GM19025 (cell line): ENCODE data around the gene PARVB.

Source experiments
- ATAC-seq: cut with Tn5 transposase; IDR thresholded peaks from one replicate; pipeline ENCODE4 v1.9.1; 2021; ENCODE audit warnings: mild to moderate bottlenecking, low read depth, moderate library complexity; ENCODE audit not compliant: unreplicated experiment

The PARVB gene

DNA sequence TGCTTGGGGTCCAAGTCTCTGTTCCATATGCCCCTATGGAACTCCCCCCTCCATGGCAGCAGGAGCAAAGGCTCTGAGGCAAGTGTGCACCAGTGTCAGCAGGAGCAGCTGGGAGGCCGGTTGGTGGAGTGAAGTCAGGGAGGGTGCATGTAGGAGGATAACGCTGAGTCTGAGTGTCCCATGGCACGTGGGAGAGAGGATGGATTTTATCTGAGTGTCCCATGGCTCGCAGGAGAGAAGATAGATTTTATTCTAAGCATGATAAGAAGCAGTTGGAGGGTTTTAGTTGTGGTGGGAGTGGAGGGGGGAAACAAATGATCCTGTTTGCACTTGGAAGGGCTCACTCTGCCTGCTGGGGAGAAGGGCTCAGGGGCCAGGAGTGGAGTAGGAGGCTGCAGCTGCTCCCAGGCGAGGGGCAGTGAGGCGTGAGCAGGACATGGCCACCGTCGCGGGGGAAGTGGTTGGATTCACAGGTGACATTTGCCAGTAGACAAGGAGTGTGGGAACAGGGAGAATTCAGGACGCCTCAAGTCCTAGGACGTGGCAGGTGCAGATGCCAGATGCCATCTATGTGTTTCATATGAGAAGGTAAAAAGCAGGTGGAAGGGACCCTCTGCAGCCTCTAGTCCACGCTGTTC lies 123.0 kb downstream of the PARVB start:
- no peak for ATAC-seq

GRCh38 chr22:44147821-44148574 lies 123.9 kb downstream of the PARVB start:
- no peak for ATAC-seq

DNA sequence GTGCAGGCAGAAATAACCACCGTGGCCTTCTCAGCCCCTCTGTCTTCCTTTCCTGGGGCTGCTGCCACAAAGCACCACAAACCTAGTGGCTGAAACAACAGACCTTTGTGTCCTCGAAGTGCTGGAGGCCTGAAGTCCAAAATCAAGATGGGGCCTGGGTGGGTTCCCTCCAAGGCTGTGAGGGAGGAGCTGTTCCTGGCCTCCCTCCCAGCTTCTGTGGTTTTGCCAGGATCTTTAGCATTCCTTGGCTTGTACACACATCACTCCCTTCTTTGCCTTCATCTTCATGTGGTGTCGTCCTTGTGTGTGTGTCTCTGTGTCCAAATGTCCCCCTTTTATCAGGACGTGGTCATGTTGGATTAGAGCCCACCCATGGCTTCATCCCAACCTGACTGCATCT lies 127.6 kb downstream of the PARVB start:
- no peak for ATAC-seq

GRCh38 chr22:44153710-44154109 lies 129.6 kb downstream of the PARVB start:
- no peak for ATAC-seq

DNA sequence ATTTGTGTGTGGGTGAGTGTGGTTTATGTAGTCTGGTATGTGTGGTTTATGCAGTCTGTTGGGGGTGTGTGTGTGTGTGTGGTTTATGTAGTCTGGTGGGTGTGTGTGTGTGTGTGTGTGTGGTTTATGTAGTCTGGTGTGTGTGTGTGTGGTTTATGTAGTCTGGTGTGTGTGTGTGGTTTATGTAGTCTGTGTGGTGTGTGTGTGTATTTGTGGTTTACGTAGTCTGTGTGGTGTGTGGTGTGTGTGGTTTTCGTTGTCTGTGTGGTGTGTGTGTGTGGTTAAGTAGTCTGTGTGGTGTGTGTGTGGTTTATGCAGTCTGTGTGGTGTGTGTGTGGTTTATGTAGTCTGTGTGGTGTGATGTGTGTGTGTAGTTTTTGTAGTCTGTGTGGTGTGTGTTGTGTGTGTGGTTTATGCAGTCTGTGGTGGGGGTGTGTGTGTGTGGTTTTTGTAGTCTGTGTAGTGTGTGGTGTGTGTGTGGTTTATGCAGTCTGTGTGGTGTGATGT lies 130.4 kb downstream of the PARVB start:
- ATAC-seq: no peak

DNA sequence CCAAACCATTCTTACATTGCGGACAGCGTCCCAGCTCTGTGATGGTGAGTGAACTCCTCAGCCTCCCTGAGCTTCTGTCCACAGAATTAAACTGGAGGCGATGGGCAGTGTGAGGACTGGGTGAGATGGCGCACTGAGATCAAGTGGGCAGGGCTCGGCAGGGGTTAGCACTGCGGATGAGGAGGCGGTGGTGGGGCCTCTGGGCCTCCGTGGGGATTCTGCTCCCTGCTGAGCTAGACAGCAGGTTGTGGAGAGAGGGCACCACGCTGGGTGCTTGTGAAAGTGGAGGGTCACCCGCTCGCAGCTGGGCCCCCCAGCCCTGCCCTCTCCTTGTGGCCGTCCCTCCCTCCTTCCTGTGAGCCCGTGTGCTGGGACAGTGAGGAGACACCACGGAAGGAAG lies 131.0 kb downstream of the PARVB start:
- ATAC-seq: no peak

- no peak for ATAC-seq
These were observed 134.0 kb downstream of the PARVB start for GRCh38 chr22:44157916-44158618.

- no peak for ATAC-seq
These were observed 134.7 kb downstream of the PARVB start for GRCh38 chr22:44158816-44159215.

GRCh38 chr22:44159221-44159620 lies 135.1 kb downstream of the PARVB start:
- no peak for ATAC-seq

- ATAC-seq: no peak
These were observed 135.7 kb downstream of the PARVB start for GRCh38 chr22:44159811-44160210.

GRCh38 chr22:44160421-44160820 lies 136.3 kb downstream of the PARVB start:
- ATAC-seq: no peak

- ATAC-seq: no peak
These were observed 137.6 kb downstream of the PARVB start for GRCh38 chr22:44161673-44162072.

DNA sequence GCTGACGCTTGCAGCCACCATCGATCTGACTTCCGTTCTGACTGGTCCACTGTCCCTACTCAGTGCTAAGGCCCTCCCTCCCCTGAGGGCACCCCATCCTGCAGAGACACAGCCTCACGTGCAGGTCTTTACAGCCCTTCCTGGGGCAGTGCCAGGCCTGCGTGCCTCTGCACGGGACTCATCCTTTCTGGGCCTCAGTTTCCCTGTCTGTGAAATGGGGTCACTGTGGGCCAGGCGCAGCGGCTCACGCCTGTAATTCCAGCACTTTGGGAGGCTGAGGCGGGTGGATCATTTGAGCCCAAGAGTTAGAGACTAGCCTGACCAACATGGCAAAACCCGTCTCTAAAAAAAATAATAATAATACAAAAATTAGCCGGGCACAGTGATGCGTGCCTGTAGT lies 138.9 kb downstream of the PARVB start:
- ATAC-seq: no peak

DNA sequence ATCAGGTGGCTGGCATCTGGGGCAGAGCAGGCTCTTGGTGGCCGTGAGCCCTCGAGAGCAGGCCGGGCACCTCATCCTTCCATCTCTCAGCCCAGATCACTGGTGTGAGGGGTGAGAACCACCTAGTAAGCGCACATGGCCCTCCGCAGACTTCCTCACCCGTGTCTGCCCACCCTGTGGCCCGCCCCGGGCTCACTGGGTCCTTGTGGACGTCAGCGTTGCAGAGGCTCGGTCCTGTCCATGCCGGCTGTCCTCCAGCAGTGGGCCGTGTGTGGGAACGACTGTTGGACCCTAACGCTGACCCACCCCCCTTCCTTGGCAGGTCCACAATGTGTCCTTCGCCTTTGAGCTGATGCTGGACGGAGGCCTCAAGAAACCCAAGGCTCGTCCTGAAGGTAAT lies 139.4 kb downstream of the PARVB start:
- no peak for ATAC-seq

DNA sequence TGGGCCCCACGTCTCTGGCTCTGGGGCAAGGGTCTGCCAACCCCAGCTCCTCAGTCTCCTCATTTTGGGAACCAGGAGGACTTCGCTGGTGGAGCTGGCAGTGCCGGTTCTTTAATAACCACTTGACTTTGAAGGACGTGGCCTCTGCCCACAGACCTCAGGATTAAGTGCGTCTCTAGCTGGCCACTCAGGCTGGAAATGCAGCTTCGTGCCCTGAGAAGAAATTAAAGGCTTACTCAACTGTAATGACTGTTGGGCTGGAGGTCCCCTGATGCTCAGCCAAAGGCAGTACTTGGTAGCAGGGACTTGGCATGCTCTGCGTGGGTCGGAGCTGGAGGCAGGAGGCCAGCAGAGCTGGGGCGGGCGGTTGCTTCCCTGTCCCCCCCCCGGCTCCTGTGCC lies 139.9 kb downstream of the PARVB start:
- no peak for ATAC-seq

DNA sequence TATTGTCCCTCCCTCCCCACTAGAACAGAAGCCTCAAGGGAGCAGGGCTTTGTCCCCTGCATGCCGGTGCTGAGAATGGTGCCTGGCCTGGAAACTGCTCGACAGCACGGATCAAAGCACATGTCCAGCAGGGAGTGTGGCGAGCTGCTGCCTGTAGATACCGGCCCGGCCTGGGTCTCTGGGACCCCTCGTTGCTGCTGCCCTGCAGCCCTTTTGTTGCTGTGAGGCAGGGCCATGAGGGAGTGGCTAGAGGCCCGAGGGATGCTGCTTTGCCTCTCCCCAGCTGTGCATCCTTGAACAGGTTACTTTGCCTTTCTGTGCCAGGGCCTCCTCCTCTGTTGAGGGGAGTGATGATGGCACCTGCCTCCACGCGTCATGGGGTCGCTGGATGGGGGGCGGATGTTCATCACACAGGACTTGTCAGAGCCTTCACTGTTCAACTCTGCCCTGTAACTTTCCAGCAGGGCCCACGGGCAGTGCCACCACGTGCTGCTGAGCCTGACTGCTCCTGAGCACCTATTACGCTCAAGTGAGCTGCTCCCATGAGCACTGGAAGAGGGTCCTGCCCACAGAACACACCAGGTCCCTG lies 141.3 kb downstream of the PARVB start:
- ATAC-seq: no peak

DNA sequence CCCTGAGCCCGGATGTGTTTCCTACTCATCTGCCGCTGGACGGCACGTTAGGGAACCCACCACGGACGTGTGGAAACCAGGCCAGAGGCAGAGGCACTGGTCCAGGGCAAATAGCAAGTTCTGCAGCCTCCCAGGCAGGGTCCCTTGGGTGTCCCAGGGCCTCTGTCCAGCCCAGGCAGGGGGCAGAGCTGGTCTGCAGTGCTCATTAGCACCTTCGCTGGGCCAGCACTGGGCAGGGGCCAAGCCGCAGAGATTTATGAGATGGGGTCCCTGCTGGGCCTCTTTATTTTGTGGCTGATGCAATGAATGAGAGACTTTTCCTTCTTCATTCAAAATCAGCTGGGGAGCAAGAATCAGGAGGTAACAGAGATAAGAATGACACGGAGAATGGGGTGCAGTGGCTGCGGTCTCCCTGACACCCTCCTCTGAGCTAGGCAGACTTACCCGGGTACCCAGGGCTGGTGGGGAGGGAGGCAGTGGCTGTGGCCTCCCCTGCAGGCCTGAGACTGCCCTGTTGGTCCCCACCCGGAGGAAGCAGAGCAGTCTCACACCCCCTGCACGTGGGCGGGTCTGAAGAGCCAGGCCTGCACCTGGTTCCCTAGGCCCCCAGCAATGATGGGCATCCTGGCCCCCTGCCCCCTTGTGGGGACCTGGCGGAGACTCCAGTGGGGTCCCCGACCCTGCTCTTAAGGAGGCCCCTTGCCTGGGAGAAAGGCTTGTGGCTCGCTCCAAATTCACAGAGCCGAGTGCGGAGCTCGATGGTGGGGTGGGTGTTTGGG lies 142.6 kb downstream of the PARVB start:
- ATAC-seq: no peak

DNA sequence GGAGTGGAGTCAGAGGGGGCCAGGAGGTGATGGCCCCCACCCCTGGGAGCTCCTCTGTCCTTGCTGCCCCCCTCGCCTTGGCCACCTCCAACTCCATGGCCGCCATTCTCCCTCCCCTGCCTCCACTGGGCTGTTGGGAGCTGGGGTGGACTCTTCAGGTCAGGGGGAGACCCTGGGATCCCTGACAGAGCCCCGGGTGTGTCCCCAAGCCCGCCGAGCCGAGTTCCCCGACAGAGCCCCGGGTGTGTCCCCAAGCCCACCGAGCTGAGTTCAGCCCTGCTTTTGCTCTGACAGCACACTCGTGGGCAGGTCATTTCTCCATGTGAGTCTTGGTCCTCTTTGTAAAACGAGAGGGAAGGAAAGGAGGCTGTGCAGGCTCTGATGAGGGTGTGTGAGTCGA lies 143.4 kb downstream of the PARVB start:
- ATAC-seq: no peak

DNA sequence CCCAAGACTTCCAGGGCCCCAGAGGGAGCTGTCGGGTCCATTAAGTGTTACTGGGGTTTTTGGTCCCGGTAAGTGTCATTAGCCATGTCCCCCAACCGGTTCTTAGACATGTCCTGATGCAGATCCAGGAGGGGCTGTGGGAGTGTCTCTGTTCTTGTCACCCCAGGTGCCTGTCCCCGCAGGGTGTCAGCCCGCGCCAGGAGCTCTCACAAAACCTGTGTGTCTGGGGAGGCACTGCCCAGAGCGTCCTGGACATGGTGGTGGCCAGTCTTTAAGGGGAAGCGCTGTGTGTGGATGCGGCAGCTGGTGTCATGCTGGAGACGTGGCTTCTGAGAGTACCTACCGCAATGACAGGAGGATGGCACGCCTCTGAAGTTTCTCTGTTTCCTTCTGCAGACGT lies 144.1 kb downstream of the PARVB start:
- ATAC-seq: no peak

DNA sequence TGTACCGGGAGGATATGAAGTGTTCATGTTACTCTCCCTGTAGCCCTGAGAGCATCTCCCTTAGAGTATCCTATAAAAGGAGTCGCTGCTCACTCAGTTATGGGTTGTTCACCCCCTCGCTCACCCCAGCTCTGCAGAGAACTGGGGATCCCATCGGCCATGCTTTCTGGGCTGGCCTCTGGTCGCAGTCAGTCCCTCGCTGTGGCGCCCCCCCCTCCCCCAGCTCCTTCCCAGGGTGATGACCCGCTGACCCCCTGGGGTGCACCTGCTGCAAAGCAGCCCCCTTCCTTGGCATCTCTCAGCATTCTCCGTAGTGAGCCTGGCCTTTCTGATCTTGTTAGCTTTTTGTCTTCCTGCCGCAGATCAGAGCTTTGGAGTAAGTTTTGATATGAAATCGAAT lies 146.4 kb downstream of the PARVB start:
- no peak for ATAC-seq
